ENCODE results near the gene OR10A6. TPM values are rescaled to one million over a fixed set of nuclear protein-coding genes. Genes with fewer than 3 reads are reported as not detected.

The OR10A6 gene
- total RNA-seq, result not detected

- no peak for DNase-seq
These were observed at the start of gene OR10A6 for GRCh38 chr11:7931168-7931567. Gene OR10A6 (minus strand): TSS chr11:7931268. CDS start chr11:7928662, 2,606 bp downstream.

GRCh38 chr11:7977232-7977917 is 46.3 kb upstream of the OR10A6 start:
- DNase-seq, result no peak

- DNase-seq, result no peak
These were observed 43.6 kb upstream of the OR10A6 start for GRCh38 chr11:7974668-7975067.

GRCh38 chr11:7973011-7973410 is 41.9 kb upstream of the OR10A6 start:
- DNase-seq, result no peak

GRCh38 chr11:7971846-7972245 is 40.8 kb upstream of the OR10A6 start:
- no peak for DNase-seq

- DNase-seq, result no peak
These were observed 38.9 kb upstream of the OR10A6 start for GRCh38 chr11:7969756-7970646.

GRCh38 chr11:7968686-7969085 is 37.6 kb upstream of the OR10A6 start:
- DNase-seq, result no peak

GRCh38 chr11:7967826-7968225 is 36.8 kb upstream of the OR10A6 start:
- DNase-seq, result no peak

GRCh38 chr11:7967097-7967496 is 36.0 kb upstream of the OR10A6 start:
- DNase-seq, result no peak

GRCh38 chr11:7965386-7965785 is 34.3 kb upstream of the OR10A6 start, which contains the start of gene NLRP10:
Gene NLRP10 (minus strand): TSS chr11:7965447. CDS start chr11:7963495, 1,952 bp downstream.
- DNase-seq, result no peak

GRCh38 chr11:7964873-7965272 is 33.8 kb upstream of the OR10A6 start:
- no peak for DNase-seq

- DNase-seq, result no peak
These were observed 33.2 kb upstream of the OR10A6 start for GRCh38 chr11:7964261-7964660.

- no peak for DNase-seq
These were observed 24.1 kb upstream of the OR10A6 start for GRCh38 chr11:7955191-7955590.

- no peak for DNase-seq
These were observed 18.9 kb upstream of the OR10A6 start for GRCh38 chr11:7949934-7950333.

- DNase-seq, result no peak
These were observed 13.1 kb upstream of the OR10A6 start for GRCh38 chr11:7944123-7944522.

GRCh38 chr11:7941608-7942007 is 10.5 kb upstream of the OR10A6 start, which contains the start of gene OR10A3:
Gene OR10A3 (minus strand): TSS chr11:7941708. CDS start chr11:7939520, 2,188 bp downstream.
- DNase-seq, result no peak

- DNase-seq, result no peak
These were observed 10.1 kb upstream of the OR10A6 start for GRCh38 chr11:7941146-7941545.

GRCh38 chr11:7936615-7937014 is 5.5 kb upstream of the OR10A6 start:
- DNase-seq, result no peak

GRCh38 chr11:7927635-7928034 is 3.4 kb downstream of the OR10A6 start:
- no peak for DNase-seq

GRCh38 chr11:7924536-7924935 is 6.5 kb downstream of the OR10A6 start:
- no peak for DNase-seq

GRCh38 chr11:7918141-7918540 is 12.9 kb downstream of the OR10A6 start:
- no peak for DNase-seq

- no peak for DNase-seq
These were observed 20.1 kb downstream of the OR10A6 start for GRCh38 chr11:7911011-7911410.

GRCh38 chr11:7910286-7910788 is 20.7 kb downstream of the OR10A6 start:
- no peak for DNase-seq

Measured in tongue (tissue), 2 donors.